Activated CD4-positive, alpha-beta T cell treated with anti-CD3 and anti-CD28 coated beads, Interleukin-2, amount 10 ng/mL, durations not matched to agents 7 days and 5 days (primary cell): ENCODE data around the gene FHIT. TPM values are rescaled to one million over a fixed set of nuclear protein-coding genes. Genes with fewer than 3 reads are reported as not detected.

Experiments
- CTCF ChIA-PET: fragments of 350-600 bp; sonication (Branson Sonifier 250); formaldehyde crosslinking; loops from one replicate; lab custom pipeline; 2021; ENCODE audit warnings: antibody characterized with exemption; lab: Charles Lee
- POLR2A ChIA-PET: fragments of 350-600 bp; sonication (Branson Sonifier 250); formaldehyde crosslinking; loops from one replicate; lab custom pipeline; 2021; ENCODE audit warnings: antibody characterized with exemption; lab: Charles Lee
- DNase-seq: peaks from one replicate; pipeline ENCODE4 v3.0.0-alpha.2; 2020
- H3K27ac Mint-ChIP-seq: one replicate; pipeline ENCODE4 v1.8.0; 2021; ENCODE audit warnings: mild to moderate bottlenecking, moderate library complexity, mixed read lengths
- H3K27me3 Mint-ChIP-seq: one replicate; pipeline ENCODE4 v1.8.0; 2021; ENCODE audit warnings: mixed read lengths
- H3K36me3 Mint-ChIP-seq: one replicate; pipeline ENCODE4 v1.8.0; 2021; ENCODE audit warnings: low read depth, mixed read lengths
- H3K4me1 Mint-ChIP-seq: one replicate; pipeline ENCODE4 v1.8.0; 2021; ENCODE audit warnings: mixed read lengths
- H3K4me3 Mint-ChIP-seq: one replicate; pipeline ENCODE4 v1.8.0; 2021; ENCODE audit warnings: mild to moderate bottlenecking, moderate library complexity, mixed read lengths
- H3K9me3 Mint-ChIP-seq: one replicate; pipeline ENCODE4 v1.8.0; 2021; ENCODE audit warnings: mixed read lengths
- total RNA-seq, 2 experiments: library from RNA; stranded (reverse); gene quantifications; one replicate each; pipeline ENCODE4 v1.2.3, GENCODE V29; 2021

The FHIT gene
- total RNA-seq, 2 experiments from 2014 or later: 39.4 to 41.2 TPM

DNA sequence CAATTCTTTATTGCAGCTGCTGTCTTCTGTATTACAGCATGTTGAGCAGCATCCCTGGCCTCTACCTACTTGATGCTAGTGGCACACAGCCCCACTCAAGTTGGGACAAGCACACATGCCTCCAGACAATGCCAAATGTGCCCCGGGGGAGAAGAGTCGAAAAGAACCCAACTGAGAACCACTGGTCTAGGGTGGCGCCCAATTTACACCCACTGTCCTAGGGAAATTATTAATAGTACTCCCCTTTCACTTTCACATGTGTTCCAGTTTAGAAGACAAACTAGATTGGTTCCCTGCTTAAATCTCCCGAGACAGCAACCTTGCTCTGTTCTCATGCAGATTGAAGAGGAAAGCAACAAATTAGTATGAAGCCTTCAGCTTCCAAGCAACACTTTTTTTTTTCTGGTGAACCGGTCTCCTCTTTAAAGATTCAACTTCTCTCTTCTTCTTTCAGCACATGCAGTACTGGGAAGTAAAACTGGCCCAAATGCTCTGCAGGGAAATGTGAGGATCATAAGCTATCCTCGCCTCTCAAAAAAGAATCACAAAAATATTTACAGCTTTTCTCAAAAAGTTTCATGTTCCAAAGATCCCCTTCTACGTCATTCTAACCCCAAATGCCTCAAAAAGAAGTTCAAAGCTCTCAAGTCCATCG, 1377.5 kb downstream of the FHIT start:
- H3K27ac Mint-ChIP-seq: no peak overlapping the region

GRCh38 chr3:59872128-59872527, 1379.1 kb downstream of the FHIT start:
- POLR2A ChIA-PET: no interaction called here
- Mint-ChIP-seq H3K4me3 (no peak overlapping the region), H3K4me1 (peaks cover 37% of the 10 kb centered on the region), H3K27ac (no peak overlapping the region), H3K27me3 (no peaks in the 10 kb centered on the region), H3K36me3 (peaks cover 72% of the 10 kb centered on the region), H3K9me3 (peaks cover 25% of the 10 kb centered on the region)
- DNase-seq: no peak
- CTCF ChIA-PET: no interaction called here

More for the DNA sequence above, 1377.5 kb downstream of the FHIT start:
- CTCF ChIA-PET: interaction anchor here (1.8 kb wide), 1 partner anchor 16 kb away, joined by 7 read pairs; no protein-coding TSS in a partner anchor
- no peak for DNase-seq
- peaks cover 71% of the 10 kb centered on the region for H3K36me3 Mint-ChIP-seq
- POLR2A ChIA-PET: no interaction called here
- H3K27me3 Mint-ChIP-seq: no peaks in the 10 kb centered on the region
- H3K4me1 Mint-ChIP-seq: peaks cover 26% of the 10 kb centered on the region
- H3K9me3 Mint-ChIP-seq: peaks cover 21% of the 10 kb centered on the region
- H3K4me3 Mint-ChIP-seq: no peak overlapping the region

GRCh38 chr3:59867185-59868002, 1383.9 kb downstream of the FHIT start:
- Mint-ChIP-seq H3K9me3 (peaks cover 45% of the 10 kb centered on the region), H3K4me3 (no peak overlapping the region), H3K27me3 (no peaks in the 10 kb centered on the region), H3K27ac (peak overlapping the region; percentile 39), H3K36me3 (peaks cover 85% of the 10 kb centered on the region), H3K4me1 (peaks cover 40% of the 10 kb centered on the region)
- ChIA-PET CTCF (no interaction called here), POLR2A (interaction anchor here (0.6 kb wide), 1 partner anchor 575 kb away, joined by 3 read pairs; no protein-coding TSS in a partner anchor)
- DNase-seq: no peak

DNA sequence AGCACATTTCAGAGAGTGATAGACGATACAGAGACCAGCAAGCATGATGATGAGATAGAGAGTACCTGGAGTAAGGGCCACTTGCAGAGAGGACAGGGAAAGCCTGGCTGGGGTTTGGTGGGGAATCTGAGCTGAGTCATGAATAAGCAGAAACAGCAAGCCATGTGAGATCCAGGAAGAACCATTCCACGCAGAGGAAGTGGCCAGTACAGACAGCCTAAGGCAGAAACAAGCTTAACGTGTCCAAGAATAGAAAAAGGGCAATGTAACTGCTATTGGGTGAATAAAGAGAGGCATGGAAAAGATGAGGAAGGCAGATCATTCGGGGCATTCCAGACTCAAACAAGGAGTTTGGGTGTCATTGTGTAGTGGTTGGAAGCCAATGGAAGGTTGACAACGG, 1385.2 kb downstream of the FHIT start:
- H3K4me3 Mint-ChIP-seq: no peak overlapping the region
- H3K27ac Mint-ChIP-seq: peak overlapping the region; percentile 11
- peaks cover 83% of the 10 kb centered on the region for H3K36me3 Mint-ChIP-seq
- ChIA-PET POLR2A (no interaction called here), CTCF (interaction anchor here (1.2 kb wide), 1 partner anchor 8 kb away, joined by 3 read pairs; no protein-coding TSS in a partner anchor)
- DNase-seq: no peak
- peaks cover 46% of the 10 kb centered on the region for H3K9me3 Mint-ChIP-seq
- H3K4me1 Mint-ChIP-seq: peaks cover 34% of the 10 kb centered on the region
- H3K27me3 Mint-ChIP-seq: no peaks in the 10 kb centered on the region

DNA sequence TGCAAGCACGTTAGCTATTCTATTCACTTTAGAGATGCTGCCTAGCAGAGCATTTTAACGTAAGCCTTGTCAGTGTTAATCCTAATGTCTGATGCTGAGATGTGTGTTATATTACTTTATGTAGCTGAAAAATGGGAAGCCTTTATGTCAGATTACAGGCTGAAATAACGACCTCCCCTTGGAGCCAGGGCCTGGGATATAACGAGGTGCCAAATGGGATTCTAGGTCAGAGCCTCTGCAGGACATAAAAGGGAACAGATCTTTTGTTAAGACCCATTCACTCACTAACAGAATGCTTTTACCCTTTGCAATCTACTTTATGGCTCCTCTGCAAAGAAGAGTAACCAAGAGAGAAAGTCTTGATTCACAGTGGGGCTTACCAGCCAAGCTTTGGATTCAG, 1385.9 kb downstream of the FHIT start:
- Mint-ChIP-seq H3K27ac (no peak overlapping the region), H3K36me3 (peaks cover 80% of the 10 kb centered on the region)

GRCh38 chr3:59862686-59863085, 1388.6 kb downstream of the FHIT start:
- Mint-ChIP-seq H3K27ac (no peak overlapping the region), H3K36me3 (peaks cover 67% of the 10 kb centered on the region), H3K9me3 (peaks cover 43% of the 10 kb centered on the region), H3K27me3 (no peaks in the 10 kb centered on the region), H3K4me3 (no peak overlapping the region), H3K4me1 (peaks cover 25% of the 10 kb centered on the region)
- DNase-seq: no peak
- POLR2A ChIA-PET: no interaction called here
- CTCF ChIA-PET: no interaction called here

More for the DNA sequence above, 1385.9 kb downstream of the FHIT start:
- Mint-ChIP-seq H3K4me1 (peaks cover 34% of the 10 kb centered on the region), H3K4me3 (no peak overlapping the region), H3K9me3 (peaks cover 48% of the 10 kb centered on the region), H3K27me3 (no peaks in the 10 kb centered on the region)
- DNase-seq: no peak
- POLR2A ChIA-PET: no interaction called here
- CTCF ChIA-PET: interaction anchor here (1.2 kb wide), 1 partner anchor 8 kb away, joined by 3 read pairs; no protein-coding TSS in a partner anchor

GRCh38 chr3:59857589-59858346, 1393.5 kb downstream of the FHIT start:
- H3K4me3 Mint-ChIP-seq: no peak overlapping the region
- no peaks in the 10 kb centered on the region for H3K27me3 Mint-ChIP-seq
- POLR2A ChIA-PET: interaction anchor here (0.6 kb wide), 1 partner anchor 205 kb away, joined by 3 read pairs; no protein-coding TSS in a partner anchor
- CTCF ChIA-PET: interaction anchor here (0.5 to 2.4 kb wide), 13 partner anchors 8 to 1808 kb away, joined by 3 to 11 read pairs (median 4); no protein-coding TSS in a partner anchor
- peaks cover 32% of the 10 kb centered on the region for H3K36me3 Mint-ChIP-seq
- H3K27ac Mint-ChIP-seq: no peak overlapping the region
- H3K9me3 Mint-ChIP-seq: peaks cover 15% of the 10 kb centered on the region
- peaks cover 12% of the 10 kb centered on the region for H3K4me1 Mint-ChIP-seq
- peak; percentile 81 for DNase-seq

- ChIA-PET POLR2A (interaction anchor here (0.6 kb wide), 1 partner anchor 206 kb away, joined by 3 read pairs; no protein-coding TSS in a partner anchor), CTCF (interaction anchor here (0.5 to 2.4 kb wide), 9 partner anchors 9 to 698 kb away, joined by 3 to 11 read pairs (median 5); no protein-coding TSS in a partner anchor)
- no peaks in the 10 kb centered on the region for H3K27me3 Mint-ChIP-seq
- H3K4me1 Mint-ChIP-seq: peaks cover 12% of the 10 kb centered on the region
- peaks cover 27% of the 10 kb centered on the region for H3K36me3 Mint-ChIP-seq
- H3K27ac Mint-ChIP-seq: no peak overlapping the region
- H3K9me3 Mint-ChIP-seq: peaks cover 10% of the 10 kb centered on the region
- no peak for DNase-seq
- H3K4me3 Mint-ChIP-seq: no peak overlapping the region
Measured at GRCh38 chr3:59856934-59857460, 1394.3 kb downstream of the FHIT start.

DNA sequence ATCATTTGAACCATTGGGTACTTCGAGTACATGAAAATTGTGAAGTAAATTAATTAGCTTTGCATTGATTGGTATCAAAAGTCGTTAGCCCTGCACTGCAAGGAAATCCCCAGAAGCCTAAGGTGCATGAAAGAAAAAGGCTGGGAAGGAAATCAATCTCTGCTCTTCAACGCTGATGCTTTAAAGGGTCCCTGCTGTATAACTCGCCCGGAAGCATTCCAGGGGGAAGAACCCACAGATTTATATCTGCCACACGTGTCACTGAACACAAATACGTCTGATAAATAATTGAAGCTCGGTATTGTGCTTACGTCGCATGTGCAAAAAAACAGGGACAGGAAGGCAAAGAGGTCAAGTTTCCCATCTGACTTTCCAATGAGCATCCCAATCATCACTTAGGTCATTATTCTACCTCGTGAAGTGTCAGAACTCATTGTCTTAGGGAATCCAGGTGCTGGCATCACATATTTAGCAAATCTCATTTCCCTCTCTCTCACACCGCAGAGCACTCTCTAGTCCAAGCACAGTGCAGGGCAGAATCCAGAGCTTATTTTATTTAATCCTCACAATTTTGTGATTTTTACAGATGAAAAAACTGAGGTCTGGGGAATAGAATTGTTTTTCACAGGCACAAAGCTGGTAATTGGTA, 1397.1 kb downstream of the FHIT start:
- POLR2A ChIA-PET: no interaction called here
- no peak overlapping the region for H3K4me3 Mint-ChIP-seq
- no peak overlapping the region for H3K27ac Mint-ChIP-seq
- CTCF ChIA-PET: interaction anchor here (0.6 to 1.2 kb wide), 2 partner anchors 16 to 279 kb away, joined by 3 to 5 read pairs; no protein-coding TSS in a partner anchor
- H3K9me3 Mint-ChIP-seq: peaks cover 12% of the 10 kb centered on the region
- peaks cover 28% of the 10 kb centered on the region for H3K36me3 Mint-ChIP-seq
- H3K27me3 Mint-ChIP-seq: no peaks in the 10 kb centered on the region
- peaks cover 12% of the 10 kb centered on the region for H3K4me1 Mint-ChIP-seq
- no peak for DNase-seq

- Mint-ChIP-seq H3K4me3 (no peak overlapping the region), H3K4me1 (no peaks in the 10 kb centered on the region), H3K27me3 (no peaks in the 10 kb centered on the region), H3K36me3 (peaks cover 40% of the 10 kb centered on the region), H3K27ac (no peak overlapping the region), H3K9me3 (peaks cover 24% of the 10 kb centered on the region)
- CTCF ChIA-PET: interaction anchor here (0.6 to 2.1 kb wide), 4 partner anchors 11 to 275 kb away, joined by 3 to 7 read pairs (median 4); no protein-coding TSS in a partner anchor
- no peak for DNase-seq
- POLR2A ChIA-PET: no interaction called here
Measured at GRCh38 chr3:59850417-59850816, 1400.8 kb downstream of the FHIT start.

DNA sequence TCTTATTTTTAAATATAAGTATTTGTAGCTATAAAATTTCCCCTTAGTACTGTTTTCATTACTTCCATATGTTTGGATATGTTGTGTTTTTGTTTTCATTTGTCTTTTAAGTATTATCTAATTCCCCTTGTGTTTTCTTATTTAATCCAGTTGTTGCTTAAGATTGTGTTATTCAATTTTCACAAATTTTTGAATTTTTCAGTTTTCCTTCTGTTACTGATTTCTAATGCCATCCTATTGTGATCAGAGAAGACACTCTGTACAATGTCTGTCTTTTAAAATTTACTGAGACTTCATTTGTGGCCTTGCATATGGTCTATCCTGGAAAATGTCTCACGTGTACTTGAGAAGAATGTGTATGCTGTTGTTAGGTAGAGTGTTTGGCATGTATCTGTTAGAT, 1405.9 kb downstream of the FHIT start:
- H3K4me1 Mint-ChIP-seq: peaks cover 9% of the 10 kb centered on the region
- H3K27me3 Mint-ChIP-seq: no peaks in the 10 kb centered on the region
- ChIA-PET POLR2A (no interaction called here), CTCF (no interaction called here)
- no peak overlapping the region for H3K4me3 Mint-ChIP-seq
- DNase-seq: no peak
- no peak overlapping the region for H3K27ac Mint-ChIP-seq
- peaks cover 20% of the 10 kb centered on the region for H3K9me3 Mint-ChIP-seq
- H3K36me3 Mint-ChIP-seq: peaks cover 40% of the 10 kb centered on the region
